Measurements from ENCODE around the gene MICAL2. TPM values are rescaled to one million over a fixed set of nuclear protein-coding genes. Genes with fewer than 3 reads are reported as not detected.

The MICAL2 gene
- total RNA-seq, 3 donors from 2014 or later = 263 to 384 (median 312) TPM

- intact Hi-C loops (cut with DNase I, micrococcal nuclease) = no loop called here
- DNase-seq (no peak), ATAC-seq (no peak)
- Histone ChIP-seq H3K4me1 (ENCODE audit: low read depth) (peaks cover 13% of the 10 kb centered on the region), H3K9me3 (no peaks in the 10 kb centered on the region), H3K36me3 (ENCODE audit: low read depth) (no peaks in the 10 kb centered on the region), H3K4me3 (no peak overlapping the region)
- TF ChIP-seq CTCF (IDR thresholded peaks at IDR 0.05) = no peak
Observed at GRCh38 chr11:12180257-12181205, 70.1 kb downstream of the MICAL2 start.

- ATAC-seq = no peak
- H3K9me3 ChIP-seq = no peaks in the 10 kb centered on the region
- peaks cover 13% of the 10 kb centered on the region for H3K4me1 ChIP-seq (ENCODE audit: low read depth)
- H3K4me3 ChIP-seq = no peak overlapping the region
- intact Hi-C loops (cut with DNase I, micrococcal nuclease) = no loop called here
- no peaks in the 10 kb centered on the region for H3K36me3 ChIP-seq (ENCODE audit: low read depth)
- DNase-seq = no peak
- TF ChIP-seq CTCF (IDR thresholded peaks at IDR 0.05) = no peak
Observed at GRCh38 chr11:12182302-12182675, 71.9 kb downstream of the MICAL2 start.

- no peaks in the 10 kb centered on the region for H3K36me3 ChIP-seq (ENCODE audit: low read depth)
- DNase-seq (no peak), ATAC-seq (no peak)
- intact Hi-C loops (cut with DNase I, micrococcal nuclease) = no loop called here
- no peak overlapping the region for H3K4me3 ChIP-seq
- H3K9me3 ChIP-seq = no peaks in the 10 kb centered on the region
- TF ChIP-seq CTCF (IDR thresholded peaks at IDR 0.05) = no peak
- peaks cover 13% of the 10 kb centered on the region for H3K4me1 ChIP-seq (ENCODE audit: low read depth)
Observed at GRCh38 chr11:12182676-12183541, 72.5 kb downstream of the MICAL2 start.

- ATAC-seq = no peak
- H3K4me3 ChIP-seq = no peak overlapping the region
- no peaks in the 10 kb centered on the region for H3K36me3 ChIP-seq (ENCODE audit: low read depth)
- DNase-seq = no peak
- peaks cover 6% of the 10 kb centered on the region for H3K4me1 ChIP-seq (ENCODE audit: low read depth)
- intact Hi-C loops (cut with DNase I, micrococcal nuclease) = no loop called here
- no peak for TF ChIP-seq CTCF (IDR thresholded peaks at IDR 0.05)
- H3K9me3 ChIP-seq = no peaks in the 10 kb centered on the region
Observed at GRCh38 chr11:12183827-12184620, 73.6 kb downstream of the MICAL2 start.

- Histone ChIP-seq H3K36me3 (ENCODE audit: low read depth) (no peaks in the 10 kb centered on the region), H3K4me1 (ENCODE audit: low read depth) (no peaks in the 10 kb centered on the region), H3K4me3 (no peak overlapping the region), H3K9me3 (no peaks in the 10 kb centered on the region)
- no peak for ATAC-seq
- intact Hi-C loops (cut with DNase I, micrococcal nuclease) = no loop called here
- no peak for DNase-seq
- TF ChIP-seq CTCF (IDR thresholded peaks at IDR 0.05) = no peak
Observed at GRCh38 chr11:12184699-12185098, 74.3 kb downstream of the MICAL2 start.
